Measurements from ENCODE around the gene PPP4R3A. TPM values are rescaled to one million over a fixed set of nuclear protein-coding genes. Genes with fewer than 3 reads are reported as not detected.

PPP4R3A gene
- total RNA-seq, 3 donors from 2014 or later = 83.9 to 127 (median 98.6) TPM

DNA sequence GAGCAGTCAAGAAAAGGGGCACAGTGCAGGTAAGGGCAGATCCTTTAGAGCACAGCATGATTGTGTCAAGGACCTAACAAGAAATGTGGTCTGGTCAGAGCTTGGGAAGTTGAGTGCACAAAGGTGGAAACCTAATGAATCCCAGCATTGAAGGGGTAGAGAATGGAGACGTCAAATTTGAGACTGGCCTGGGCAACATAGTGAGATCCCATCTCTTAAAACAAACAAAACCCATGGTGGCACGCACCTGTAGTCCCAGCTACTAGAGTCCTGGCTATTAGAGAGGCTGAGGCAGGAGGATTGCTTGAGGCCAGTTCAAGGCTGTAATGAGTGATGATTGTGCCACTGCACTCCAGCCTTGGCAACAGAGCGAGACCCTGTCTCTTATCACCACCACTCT is 55.5 kb downstream of the PPP4R3A start:
- DNase-seq (ENCODE audit: low spot score in 2 of 2) = no peak
- Histone ChIP-seq H3K27me3 (no peaks in the 10 kb centered on the region), H3K4me3 (no peak overlapping the region), H3K36me3 (no peaks in the 10 kb centered on the region), H3K4me1 (no peaks in the 10 kb centered on the region), H3K9me3 (no peaks in the 10 kb centered on the region), H3K27ac (no peak overlapping the region)
- no peak for TF ChIP-seq POLR2A (IDR thresholded peaks at IDR 0.05)
- intact Hi-C loops (cut with DNase I; ENCODE audit: low total_unique reads) = no loop called here

DNA sequence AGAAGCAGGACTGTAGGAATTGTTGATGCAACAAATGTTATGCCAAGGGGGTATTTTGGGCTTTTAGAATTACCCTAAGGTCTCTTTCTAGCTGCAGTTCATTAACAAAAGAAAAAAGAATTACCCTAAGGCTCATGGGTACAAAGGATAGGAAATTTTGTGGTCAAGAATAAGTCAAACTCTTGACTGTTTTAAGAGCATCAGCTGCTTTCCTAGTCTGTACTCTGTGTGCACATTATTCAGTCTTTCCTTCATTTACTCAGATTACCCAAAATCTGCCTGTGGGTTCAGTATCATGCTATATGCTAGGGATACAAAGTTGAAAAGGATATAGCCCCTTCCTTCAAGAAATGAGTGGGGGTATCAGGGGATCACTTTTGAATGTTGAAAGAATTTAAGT is 56.0 kb downstream of the PPP4R3A start:
- no peaks in the 10 kb centered on the region for H3K9me3 ChIP-seq
- TF ChIP-seq POLR2A (IDR thresholded peaks at IDR 0.05) = no peak
- TF ChIP-seq, protein P1, sequence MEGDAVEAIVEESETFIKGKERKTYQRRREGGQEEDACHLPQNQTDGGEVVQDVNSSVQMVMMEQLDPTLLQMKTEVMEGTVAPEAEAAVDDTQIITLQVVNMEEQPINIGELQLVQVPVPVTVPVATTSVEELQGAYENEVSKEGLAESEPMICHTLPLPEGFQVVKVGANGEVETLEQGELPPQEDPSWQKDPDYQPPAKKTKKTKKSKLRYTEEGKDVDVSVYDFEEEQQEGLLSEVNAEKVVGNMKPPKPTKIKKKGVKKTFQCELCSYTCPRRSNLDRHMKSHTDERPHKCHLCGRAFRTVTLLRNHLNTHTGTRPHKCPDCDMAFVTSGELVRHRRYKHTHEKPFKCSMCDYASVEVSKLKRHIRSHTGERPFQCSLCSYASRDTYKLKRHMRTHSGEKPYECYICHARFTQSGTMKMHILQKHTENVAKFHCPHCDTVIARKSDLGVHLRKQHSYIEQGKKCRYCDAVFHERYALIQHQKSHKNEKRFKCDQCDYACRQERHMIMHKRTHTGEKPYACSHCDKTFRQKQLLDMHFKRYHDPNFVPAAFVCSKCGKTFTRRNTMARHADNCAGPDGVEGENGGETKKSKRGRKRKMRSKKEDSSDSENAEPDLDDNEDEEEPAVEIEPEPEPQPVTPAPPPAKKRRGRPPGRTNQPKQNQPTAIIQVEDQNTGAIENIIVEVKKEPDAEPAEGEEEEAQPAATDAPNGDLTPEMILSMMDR (IDR thresholded peaks at IDR 0.05) = no peak
- no peak for TF ChIP-seq POLR2AphosphoS5 (IDR thresholded peaks at IDR 0.05)

DNA sequence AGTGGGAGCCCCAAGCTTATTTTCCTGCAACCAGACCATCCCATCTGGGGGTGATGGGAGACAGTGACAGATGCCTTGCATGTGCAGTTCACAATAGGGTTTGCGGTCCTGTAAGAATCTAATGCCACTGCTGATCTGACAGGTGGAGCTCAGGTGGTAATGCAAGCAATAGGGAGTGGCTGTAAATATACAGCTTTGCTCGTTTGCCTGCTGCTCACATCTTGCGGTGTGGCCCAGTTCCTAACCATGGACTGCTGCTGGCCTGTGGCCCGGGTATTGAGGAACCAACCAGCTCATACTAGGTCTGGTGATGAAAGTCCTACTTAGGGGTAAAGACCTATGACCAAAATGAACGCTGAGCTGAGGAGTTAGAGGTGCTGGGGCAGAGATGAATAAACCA is 56.4 kb downstream of the PPP4R3A start:
- no peak for DNase-seq (ENCODE audit: low spot score in 2 of 2)
- Histone ChIP-seq H3K36me3 (no peaks in the 10 kb centered on the region), H3K9me3 (no peaks in the 10 kb centered on the region), H3K27me3 (no peaks in the 10 kb centered on the region), H3K4me1 (no peaks in the 10 kb centered on the region), H3K27ac (no peak overlapping the region), H3K4me3 (no peak overlapping the region)
- intact Hi-C loops (cut with DNase I; ENCODE audit: low total_unique reads) = no loop called here
- TF ChIP-seq POLR2A (IDR thresholded peaks at IDR 0.05) (no peak), POLR2AphosphoS5 (IDR thresholded peaks at IDR 0.05) (no peak)
- TF ChIP-seq, protein P1 (IDR thresholded peaks at IDR 0.05) = no peak

More for the DNA sequence above, 56.0 kb downstream of the PPP4R3A start:
- no peak overlapping the region for H3K4me3 ChIP-seq
- no peak for DNase-seq (ENCODE audit: low spot score in 2 of 2)
- H3K27me3 ChIP-seq = no peaks in the 10 kb centered on the region
- H3K4me1 ChIP-seq = no peaks in the 10 kb centered on the region
- intact Hi-C loops (cut with DNase I; ENCODE audit: low total_unique reads) = no loop called here
- no peaks in the 10 kb centered on the region for H3K36me3 ChIP-seq
- H3K27ac ChIP-seq = no peak overlapping the region

DNA sequence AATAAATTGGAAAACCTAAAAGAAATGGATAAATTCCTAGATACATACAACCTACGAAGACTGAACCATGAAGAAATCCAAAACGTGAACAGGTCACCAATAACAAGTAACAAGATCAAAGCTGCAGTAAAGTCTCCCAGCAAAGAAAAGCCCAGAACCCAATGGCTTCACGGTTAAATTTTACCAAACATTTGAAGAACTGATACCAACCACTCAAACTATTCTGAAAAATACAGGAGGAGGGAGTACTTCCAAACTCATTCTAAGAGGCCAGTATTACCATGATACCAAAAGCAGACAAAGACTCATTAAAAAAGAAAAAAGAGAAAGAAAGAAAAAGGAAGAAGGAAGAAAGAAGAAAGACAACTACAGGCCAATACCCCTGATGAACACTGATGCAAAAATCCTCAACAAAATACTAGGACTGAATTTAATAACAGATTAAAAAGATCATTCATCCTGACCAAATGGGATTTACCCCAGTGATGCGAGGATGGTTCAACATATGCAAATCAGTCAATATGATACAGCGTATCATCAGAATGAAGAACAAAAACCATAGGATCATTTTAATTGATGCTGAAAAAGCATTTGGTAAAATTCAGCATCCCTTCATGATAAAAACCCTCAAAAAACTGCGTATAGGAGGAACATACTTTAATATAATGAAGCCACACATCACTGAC is 65.6 kb downstream of the PPP4R3A start:
- TF ChIP-seq POLR2A (IDR thresholded peaks at IDR 0.05) = no peak
- no peak for TF ChIP-seq POLR2AphosphoS5 (IDR thresholded peaks at IDR 0.05)
- TF ChIP-seq, protein P1 (IDR thresholded peaks at IDR 0.05) = no peak
- DNase-seq (ENCODE audit: low spot score in 2 of 2) = no peak
- Histone ChIP-seq H3K27me3 (no peaks in the 10 kb centered on the region), H3K4me1 (no peaks in the 10 kb centered on the region), H3K4me3 (no peak overlapping the region), H3K9me3 (peaks cover under 1% of the 10 kb centered on the region in 2 donors), H3K27ac (no peak overlapping the region), H3K36me3 (no peaks in the 10 kb centered on the region)
- intact Hi-C loops (cut with DNase I; ENCODE audit: low total_unique reads) = no loop called here

DNA sequence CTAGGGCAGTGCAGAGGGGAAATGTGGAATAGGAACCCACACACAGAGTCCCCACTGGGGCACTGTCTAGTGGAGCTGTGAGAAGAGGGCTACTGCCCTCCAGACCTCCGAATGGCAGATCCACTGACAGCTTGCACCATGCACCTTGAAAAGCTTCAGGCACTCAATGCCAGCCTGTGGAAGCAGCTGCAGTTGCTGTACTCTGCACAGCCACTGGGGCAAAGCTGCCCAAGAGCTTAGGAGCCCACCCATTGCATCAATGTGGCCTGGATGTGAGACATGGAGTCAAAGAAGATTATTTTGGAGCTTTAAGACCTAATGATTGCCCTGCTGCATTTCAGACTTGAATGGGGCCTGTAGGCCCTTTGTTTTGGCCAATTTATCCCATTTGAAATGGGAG is 70.8 kb downstream of the PPP4R3A start:
- intact Hi-C loops (cut with DNase I; ENCODE audit: low total_unique reads) = no loop called here
- Histone ChIP-seq H3K9me3 (peaks cover 4 to 8% of the 10 kb centered on the region in 2 donors), H3K36me3 (no peaks in the 10 kb centered on the region), H3K4me3 (no peak overlapping the region), H3K27ac (no peak overlapping the region), H3K4me1 (no peaks in the 10 kb centered on the region), H3K27me3 (no peaks in the 10 kb centered on the region)
- DNase-seq (ENCODE audit: low spot score in 2 of 2) = no peak
- TF ChIP-seq POLR2A (IDR thresholded peaks at IDR 0.05) = no peak
- no peak for TF ChIP-seq POLR2AphosphoS5 (IDR thresholded peaks at IDR 0.05)
- TF ChIP-seq, protein P1 (IDR thresholded peaks at IDR 0.05) = no peak

Measured in breast epithelium (tissue), 4 donors.